Medulla oblongata (tissue), 1 donor: Measurements from ENCODE around the gene IGSF8.
"Not testable (repeated sequence)": the region's sequence is repeated elsewhere in the genome, so short reads cannot be mapped to it uniquely, and the experiment has no call there.

Source experiments
- DNase-seq: peaks from one replicate; pipeline ENCODE4 v3.0.0-alpha.2; 2015; ENCODE audit errors: extremely low spot score

IGSF8 gene

DNA sequence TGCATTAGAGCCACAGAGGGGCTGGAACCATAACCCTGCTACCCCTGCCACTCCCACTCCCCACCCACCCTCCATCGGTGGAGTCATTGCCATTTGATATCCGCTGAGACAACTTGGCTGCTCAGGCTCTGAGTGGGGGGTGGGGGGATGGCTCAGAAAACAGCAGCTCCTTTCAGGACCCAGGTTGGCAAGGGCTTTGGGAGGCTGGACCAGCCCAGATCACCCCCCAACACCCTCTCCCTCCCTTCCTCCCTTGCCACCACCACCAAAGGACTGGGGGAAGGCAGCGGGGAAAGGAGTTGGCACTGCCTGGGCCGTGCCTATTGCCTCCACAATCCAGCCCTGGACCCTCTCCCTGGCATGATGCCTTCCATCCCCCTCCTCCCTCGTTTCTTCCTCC lies 30.2 kb downstream of the IGSF8 start:
- DNase-seq: peak; percentile 95

DNA sequence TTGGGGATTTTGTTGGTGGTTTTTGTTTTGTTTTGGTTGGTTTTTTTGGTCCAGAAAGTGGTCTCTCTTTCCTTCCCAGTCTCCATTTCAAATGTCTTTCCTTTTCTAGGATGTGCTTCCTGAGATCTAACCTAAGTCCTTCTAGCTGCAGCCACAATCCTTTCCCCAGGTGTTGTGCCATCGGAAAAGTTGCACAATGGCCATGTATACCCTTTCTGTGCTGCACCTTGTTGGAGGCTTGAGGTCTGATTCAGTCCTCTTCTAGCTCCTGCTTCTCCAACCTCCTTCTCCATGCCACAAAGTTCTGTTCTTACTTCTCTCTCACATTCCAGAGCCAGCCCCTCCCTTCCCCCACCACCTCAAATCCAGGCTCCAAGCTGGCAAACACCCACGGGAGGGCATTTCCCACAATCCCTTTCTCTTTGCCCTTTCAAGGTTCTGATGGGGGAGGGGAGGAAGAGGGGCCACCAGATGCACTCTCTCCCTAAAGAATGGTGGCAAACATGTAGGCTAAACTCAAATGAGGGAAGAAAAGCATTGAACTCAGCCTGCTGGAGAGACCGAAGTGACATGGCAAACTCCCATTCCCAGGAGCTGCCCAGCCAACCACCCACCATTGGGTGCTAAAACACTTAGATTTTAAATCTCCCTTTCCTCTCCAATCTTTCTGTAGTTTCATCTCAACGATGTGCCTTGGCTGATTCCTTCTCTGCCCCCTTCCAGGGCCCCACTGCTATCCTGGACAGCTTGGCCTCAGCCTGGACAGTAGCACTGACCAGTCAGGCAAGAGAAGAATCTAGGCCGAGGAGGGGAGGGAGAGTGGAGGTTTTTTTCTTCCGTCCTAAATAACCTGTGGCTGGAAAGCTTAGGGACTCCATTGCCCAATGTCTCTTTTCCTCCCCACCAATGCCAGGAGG lies 31.3 kb downstream of the IGSF8 start:
- DNase-seq: peak; percentile 45

DNA sequence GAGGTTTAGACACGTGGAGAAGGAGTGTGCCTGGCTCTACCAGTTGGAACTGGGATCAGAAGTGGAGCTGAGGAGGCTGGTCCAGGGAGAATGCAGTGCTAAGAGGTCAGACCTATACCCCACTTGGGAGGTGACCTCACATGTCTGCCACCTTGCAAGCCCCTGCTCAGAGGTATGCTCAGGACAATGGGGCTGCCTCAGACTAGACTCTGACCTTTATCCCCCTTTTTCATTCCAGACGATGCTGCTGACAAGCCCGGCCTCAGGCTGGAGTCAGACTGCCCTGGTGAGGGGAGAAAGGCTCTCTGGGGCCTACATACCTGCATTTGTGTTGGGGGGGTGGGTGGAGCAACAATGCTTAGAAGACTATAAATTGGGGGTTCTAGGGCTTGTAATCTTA lies 33.7 kb downstream of the IGSF8 start:
- no peak for DNase-seq

DNA sequence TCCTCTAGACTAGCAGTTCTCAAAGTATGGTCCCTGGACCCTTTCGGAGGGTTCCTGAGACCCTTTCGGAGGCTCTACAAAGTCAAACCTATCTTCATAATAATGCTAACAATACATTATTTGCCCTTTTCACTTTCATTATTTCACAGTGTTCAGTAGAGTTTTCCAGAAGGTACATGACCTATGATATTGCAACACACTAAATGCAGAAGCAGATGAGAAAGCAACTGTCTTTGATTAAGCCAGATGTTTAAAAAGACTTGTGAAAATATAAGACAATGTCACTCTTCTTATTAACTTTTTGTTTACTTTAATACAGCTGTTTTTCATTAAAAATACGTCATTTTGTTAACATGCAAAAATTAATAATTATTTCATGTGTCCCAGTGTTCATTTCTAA lies 34.3 kb downstream of the IGSF8 start:
- no peak for DNase-seq

DNA sequence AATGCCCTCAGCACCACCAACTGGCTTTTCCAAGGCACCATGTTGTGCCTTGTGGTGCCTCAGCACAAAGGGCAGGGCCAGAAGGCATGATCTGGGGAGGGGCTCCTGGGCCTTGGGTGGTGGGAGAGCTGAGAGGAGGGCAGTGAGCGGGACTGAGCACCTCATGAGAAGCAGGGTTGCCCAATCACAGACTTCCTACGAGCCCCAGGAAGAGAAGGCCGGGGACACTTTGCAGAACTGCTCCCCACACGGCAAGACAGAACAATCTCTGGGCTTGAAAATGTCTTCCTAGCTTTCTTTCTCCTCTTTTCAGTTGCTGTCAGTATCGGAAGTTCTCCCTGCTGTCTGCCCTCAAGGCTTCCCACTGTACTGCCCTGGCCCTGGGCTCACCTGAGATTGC lies 35.2 kb downstream of the IGSF8 start:
- no peak for DNase-seq

DNA sequence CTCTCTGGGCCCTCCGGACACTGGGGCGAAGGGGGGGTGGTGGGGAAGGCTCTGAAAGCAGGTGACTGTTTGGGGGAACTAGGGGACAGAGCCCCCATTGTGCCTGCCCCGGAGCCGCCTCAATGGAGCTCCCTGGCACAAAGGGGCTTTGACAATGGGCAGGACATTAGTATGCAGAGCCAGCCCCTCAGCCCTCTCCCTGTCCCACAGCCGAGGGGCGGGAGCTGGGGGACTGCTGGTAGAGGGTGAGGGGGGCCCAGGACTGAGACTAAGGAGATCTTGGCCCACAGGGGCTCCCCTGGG lies 36.2 kb downstream of the IGSF8 start:
- DNase-seq: peak; percentile 98

DNA sequence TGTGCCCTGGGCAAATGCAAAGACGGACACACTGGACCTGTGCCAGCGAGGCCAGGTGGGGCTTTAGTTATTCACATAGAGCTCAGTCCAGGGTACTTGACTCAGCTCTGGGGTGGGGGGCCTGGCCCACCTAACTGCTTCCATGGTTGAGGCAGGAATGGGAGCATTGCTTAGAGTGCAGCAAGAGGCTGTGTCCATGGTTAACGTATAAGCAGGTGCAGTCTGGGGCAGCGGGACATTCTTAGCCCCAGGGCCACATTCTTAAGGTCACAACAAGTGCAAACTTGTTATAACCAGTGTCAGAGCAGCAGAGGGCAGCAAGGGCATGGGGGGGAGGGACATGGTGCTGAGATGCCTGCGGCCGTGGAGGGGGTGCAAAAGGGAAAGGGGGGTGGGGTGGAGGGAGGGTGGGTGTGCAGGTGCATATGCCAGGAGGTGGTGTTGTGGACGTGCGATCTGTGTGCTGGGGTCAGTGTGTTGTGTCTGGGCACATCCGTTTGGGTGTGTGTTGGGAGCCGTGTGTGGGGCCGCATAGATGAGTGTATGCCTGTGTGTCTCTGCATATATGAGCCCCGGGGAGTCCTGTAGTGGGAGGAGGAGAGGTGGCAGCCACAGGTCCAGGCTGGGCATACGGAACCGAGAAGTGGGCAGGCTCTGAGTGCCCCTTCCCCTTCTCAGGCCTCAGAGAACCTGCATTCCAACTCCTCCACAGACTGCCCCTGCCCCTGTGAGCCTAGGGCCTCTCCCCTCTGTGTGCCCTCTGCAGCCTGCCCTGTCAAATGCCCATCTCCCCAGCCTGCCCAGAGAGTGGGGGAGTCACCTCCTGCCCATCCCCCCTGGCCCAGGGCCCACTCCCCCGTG lies 36.8 kb downstream of the IGSF8 start:
- DNase-seq: peak; percentile 63

DNA sequence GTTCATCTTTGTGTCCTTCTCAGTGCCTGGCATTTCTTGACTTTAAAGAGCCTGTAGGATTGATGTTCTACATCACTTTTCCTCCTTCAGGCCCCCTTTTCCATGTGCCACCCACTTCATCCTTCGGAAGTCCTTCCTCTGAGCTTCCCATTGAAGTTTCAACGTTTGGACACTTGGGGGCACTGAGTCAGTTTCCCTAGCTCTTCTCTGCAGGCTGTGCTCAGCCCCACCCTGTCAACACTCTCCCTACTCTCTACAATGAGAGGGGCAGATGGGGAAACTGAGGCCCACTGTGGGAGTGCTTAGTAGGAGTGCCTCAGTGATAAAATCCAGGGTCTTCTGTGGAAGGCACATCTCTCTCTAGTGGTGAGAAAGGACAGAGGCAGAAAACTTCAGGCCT lies 40.3 kb downstream of the IGSF8 start:
- no peak for DNase-seq

DNA sequence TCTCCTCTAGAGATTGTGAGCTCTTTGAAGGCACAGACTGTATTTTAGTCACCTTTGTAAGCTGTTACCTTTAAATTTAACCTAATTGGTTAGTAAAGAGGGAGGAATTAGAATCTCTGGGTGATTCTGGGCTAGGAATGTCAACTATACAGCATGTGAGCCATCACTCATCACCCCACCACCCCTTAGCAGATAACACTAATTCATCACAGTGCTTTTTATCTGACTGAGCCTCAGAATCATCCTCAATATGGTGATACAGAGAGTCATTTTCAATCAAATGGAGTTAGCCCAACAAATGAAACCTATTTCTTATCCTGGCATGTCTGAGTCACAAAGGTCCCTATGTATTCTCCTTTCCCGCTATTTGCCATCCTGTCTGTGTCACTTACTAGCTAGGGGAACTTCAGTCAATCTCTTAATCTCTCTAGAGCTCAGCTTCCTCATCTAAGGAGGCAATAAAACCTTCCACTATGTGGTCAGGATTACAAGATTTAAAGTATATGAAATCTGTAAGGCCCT lies 41.7 kb downstream of the IGSF8 start:
- DNase-seq: no peak

DNA sequence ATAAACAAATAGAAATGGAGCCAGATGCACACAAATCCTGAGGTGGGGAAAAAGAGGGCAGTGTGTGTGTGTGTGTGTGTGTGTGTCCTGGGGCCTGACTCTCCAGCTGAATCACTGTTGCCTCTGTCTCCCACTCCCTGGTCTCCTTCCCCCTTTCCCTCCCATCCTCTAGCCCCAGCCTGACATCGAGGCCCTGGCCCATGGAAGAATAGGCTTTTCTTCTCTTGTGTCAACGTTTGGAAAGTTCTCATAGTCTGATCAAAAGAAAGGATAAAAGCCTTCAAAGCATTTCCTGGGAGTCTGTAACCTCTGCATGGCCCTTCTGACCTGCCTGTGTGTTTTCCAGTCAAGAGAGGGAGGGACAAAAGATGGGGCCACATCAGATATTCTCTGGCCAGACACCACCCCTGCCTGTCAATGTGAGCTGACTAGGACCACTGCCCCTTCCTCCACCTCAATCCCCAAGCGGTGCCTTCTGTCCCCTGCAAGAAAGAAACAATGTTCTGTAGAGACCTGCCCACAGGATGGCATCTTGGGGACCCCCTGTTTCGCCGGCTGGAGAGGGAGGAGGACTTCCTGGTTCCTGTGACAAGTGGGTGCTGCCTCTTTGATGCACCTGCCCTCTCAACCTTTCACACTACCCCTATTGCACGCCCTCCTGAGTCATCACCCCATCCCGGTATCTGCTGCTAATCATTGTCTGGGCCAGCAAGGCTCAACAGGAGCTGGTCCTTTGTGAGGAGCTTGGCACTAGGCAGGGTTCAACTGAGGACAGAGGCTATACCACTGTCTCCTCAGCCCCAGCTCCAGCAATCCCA lies 44.7 kb downstream of the IGSF8 start:
- peak; percentile 67 for DNase-seq

DNA sequence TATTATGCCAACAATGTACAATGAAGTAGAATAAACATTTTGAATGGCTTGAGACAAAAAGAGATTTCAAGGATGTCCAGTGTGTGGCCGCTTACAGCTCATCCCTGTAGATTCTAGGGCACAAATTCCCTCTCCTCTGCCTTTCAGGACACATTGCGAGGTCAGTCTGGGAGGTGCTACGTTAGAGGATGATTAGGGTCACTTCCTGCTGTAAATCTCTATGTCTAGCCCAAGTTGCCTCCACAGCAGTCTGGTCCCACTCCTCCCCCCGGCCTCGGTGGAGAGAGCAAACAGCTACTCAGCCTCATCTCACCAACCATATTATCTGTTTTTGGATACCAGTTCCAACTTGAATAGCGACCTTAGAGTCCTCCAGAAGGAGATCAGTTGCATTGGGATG lies 45.5 kb downstream of the IGSF8 start:
- DNase-seq: no peak

DNA sequence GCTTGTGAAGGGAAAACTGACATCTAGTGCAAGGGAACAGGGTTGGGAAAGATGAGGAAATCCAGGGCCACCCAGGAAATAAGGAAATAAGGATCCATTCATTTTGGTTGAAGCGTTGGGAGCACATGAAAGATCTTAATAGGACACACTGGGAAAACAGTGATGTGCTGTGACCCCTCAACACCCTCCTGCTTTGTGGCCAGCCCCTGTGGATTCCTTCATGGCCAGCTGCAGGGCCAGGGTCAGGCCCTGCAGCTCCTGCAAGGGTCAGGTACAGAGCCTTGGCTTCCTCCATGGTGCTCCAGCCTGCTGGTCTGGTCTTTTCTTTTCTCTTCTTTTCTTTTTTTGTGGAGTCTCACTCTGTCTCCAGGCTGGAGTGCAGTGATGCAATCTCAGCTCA lies 47.8 kb downstream of the IGSF8 start:
- DNase-seq: no peak

DNA sequence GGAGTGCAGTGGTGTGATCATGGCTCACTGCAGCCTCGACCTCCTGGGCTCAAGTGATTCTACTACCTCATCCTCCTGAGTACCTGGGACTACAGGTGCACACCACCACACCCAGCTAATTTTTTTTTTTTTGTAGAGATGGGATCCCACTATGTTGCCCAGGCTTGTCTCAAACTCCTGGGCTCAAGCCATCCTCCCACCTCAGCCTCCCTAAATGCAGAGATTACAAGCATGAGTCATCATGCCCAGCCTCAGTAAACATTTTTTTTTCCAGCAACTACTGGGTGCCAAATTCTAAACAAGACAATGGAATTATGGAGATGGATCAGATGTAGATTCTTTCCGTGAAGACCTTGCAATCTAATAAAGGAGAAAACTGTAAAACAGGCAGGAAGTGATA lies 48.2 kb downstream of the IGSF8 start:
- not testable (repeated sequence) for DNase-seq

DNA sequence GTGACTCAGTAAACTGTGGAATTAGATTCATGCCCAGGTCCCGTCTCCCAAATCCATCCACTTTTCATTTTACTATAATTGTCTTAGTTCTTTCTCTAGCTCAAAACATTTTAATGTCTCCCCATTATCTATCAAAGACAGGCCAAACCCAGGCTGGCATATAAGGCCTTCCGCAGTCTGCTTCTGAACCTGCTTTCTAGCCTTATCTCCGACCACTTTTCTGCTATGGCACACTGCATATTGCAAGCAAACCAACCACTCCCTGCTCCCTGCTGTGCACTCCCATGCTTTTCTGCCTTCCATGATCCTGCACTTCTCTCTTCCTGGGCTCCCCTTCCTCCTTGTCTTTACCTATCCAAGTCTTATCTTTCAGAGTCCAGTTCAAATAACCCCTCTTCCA lies 49.3 kb downstream of the IGSF8 start:
- peak; percentile 3 for DNase-seq

DNA sequence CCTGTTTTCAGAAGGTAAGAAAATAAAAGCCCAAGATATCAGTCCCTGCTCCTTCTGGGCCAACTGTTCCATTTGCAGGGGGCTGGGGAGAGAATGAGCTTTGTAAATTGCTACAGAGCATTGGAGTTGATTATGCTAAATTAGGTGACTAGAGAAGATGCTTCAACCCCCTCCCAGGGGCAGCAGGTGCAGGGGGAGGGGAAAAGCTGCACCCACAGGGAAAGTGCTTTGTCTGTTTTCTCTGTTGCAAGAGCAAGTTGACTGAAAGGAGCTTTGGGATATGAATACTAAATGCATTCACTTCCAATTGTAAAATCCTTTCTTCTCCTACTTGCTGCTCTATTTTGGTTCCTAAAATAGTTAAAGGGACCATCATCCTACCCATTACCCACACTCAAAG lies 50.1 kb downstream of the IGSF8 start:
- DNase-seq: peak; percentile 14

DNA sequence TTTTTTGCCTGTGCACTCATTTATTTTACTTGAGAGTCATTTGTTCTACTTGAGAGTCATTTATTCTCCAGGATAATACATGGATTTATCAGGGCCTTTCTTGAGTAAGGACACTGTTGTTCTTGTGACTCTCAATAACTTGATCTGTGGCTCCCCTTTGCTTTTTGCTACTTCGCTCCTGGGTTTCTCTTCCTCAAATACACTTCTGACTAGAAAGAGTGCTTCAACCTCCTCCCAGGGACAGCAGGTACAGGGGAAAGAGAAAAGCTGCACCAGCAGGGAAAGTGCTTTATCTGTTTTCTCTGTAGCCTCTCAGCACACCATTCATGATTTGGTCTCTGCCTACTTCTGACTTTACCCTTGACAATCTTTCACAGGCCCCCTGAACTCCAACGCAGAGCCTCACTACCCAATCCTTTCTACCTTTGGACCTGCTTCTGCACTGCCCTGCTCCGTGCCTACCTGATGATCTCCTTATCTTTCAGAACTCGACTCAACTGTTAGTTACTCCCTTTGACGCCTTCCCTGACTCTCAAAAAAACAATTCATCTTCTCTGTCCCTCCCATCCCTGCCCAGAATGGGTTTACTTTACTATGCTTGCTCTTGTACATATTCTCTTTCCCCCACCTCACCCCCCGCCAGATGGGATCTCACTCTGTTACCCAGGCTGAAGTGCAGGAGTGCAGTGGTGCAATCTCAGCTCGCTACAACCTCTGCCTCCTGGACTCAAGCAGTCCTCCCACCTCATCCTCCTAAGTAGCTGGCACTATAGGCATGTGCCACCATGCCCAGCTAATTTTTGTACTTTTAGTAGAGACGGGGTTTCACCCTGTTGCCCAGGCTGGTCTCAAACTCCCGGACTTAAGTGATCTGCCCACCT lies 51.1 kb downstream of the IGSF8 start:
- peak; percentile 12 for DNase-seq

DNA sequence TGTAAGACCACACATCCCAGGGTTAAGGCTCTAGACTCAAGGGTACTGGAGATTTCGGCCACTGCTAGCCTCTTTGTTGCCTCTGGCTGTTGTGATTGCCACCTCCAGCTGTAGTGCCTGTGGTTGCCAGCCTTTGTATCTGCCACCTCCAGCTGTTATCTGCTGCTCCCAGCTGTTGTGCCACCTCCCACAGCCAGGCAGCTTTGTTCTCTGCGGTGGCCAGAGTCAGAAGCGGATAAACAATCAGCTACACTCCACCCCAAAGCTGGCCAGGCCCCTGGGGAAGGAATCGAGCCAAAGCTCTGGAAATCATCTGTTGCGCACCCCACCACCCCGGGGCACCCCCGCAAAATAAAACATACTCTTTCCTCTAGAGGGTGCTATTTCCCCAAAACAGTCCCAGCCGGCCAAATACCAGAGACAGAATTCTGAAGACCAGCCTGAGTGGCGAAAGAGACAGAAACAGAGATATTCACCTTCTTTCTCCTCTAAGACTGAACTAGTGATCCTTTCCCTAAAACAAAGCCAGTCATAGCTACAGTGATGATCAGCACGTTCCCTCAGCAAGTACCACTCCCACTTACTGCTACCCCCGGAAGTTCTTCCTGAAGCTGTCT lies 51.8 kb downstream of the IGSF8 start:
- peak; percentile 96 for DNase-seq

DNA sequence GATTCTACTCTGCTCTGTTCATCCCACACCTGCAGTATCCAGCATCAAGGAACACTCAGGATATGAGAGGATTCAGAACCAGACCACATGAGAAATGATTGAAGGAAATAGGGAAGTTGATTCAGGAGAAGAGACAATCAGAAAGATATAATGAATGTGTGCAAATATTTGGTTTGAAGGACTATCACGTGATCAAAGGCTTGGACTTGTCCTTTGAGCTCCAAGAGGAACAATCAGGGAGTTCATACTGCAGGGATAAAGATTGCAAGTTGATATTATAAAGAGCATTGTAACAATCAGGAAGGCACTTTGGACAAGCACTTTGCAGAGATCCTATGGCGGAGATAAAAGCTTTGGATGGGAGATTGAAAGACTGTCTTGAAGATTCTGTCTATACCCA lies 52.8 kb downstream of the IGSF8 start:
- DNase-seq: peak; percentile 45

DNA sequence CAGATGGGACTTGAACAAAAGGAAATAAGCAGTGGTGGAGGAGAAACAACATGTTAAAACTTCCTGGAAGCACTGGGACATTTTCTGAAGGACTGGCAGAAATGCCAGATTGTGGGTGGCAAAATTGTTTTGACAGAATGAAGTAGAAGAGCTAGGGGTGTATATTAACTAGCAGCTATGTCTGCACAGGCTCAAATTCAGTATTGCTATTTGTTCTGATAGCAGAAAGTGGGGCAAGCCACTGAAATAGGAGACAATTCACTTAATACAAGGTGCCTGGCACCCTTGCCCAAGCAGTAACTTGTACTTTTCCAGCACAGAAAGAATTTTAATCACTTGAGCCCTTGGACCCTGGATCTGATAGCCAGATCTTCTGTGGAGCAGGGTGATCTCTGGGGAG lies 54.9 kb downstream of the IGSF8 start:
- no peak for DNase-seq
